GM12878 (cell line): Measurements from ENCODE around the gene SLC39A1. TPM values are rescaled to one million over a fixed set of nuclear protein-coding genes. Genes with fewer than 3 reads are reported as not detected.

ENCODE experiments used
- ATAC-seq: fragments of 200-7000 bp; cut with Tn5 transposase; 3 replicates; pipeline ENCODE4 v1.9.1; 2020; ENCODE audit warnings: mild to moderate bottlenecking, moderate library complexity
- BruUV-seq: library from RNA; stranded (reverse); fragments of 400-500 nt; replicated peaks from 2 replicates; lab custom pipeline; 2021; lab: Mats Ljungman, UMichigan
- CTCF ChIA-PET: fragments of 300-600 bp; sonication (Branson Sonifier 250); formaldehyde crosslinking; extraction: SDS; loops from one replicate; lab custom pipeline; 2021; ENCODE audit warnings: inconsistent platforms; lab: Yijun Ruan, JAX
- POLR2A ChIA-PET: fragments of 350-600 bp; formaldehyde crosslinking; extraction: SDS; loops from one replicate; lab custom pipeline; 2021; ENCODE audit warnings: inconsistent platforms; lab: Charles Lee
- RAD21 ChIA-PET: fragments of 300-600 bp; sonication (Branson Sonifier 250); formaldehyde crosslinking; loops from one replicate; lab custom pipeline; 2023; ENCODE audit warnings: antibody characterized with exemption; ENCODE audit not compliant: unreplicated experiment; lab: Charles Lee
- SMC1A ChIA-PET: fragments of 300-600 bp; sonication (Branson Sonifier 250); formaldehyde crosslinking; loops from one replicate; lab custom pipeline; 2023; ENCODE audit not compliant: unreplicated experiment, uncharacterized antibody; lab: Charles Lee
- DNase-seq: peaks from one replicate; pipeline ENCODE4 v3.0.0-alpha.2; 2011; ENCODE audit warnings: low read depth, low spot score
- FAIRE-seq: peaks from 3 replicates; lab custom pipeline; 2011; peaks lifted over from hg19 to GRCh38; lab: Jason Lieb, UNC
- H2AFZ ChIP-seq: 2 replicates; pipeline ENCODE4 v1.6.0; 2011; ENCODE audit warnings: low read depth, low read length, control low read depth; ENCODE audit not compliant: control insufficient read depth
- H3K27ac ChIP-seq: 2 replicates; pipeline ENCODE4 v1.5.1; 2011; ENCODE audit warnings: control low read depth; ENCODE audit not compliant: control insufficient read depth, insufficient read depth
- H3K27me3 ChIP-seq, 2 experiments: replicated peaks in 1 of 2; 2 replicates each; pipeline versions ENCODE4 v1.6.0 to v1.6.1; 2011; ENCODE audit warnings: low read length in 1 of 2; ENCODE audit not compliant: control insufficient read depth in 2 of 2, insufficient read depth in 2 of 2
- H3K36me3 ChIP-seq, 2 experiments: 2 replicates each; pipeline ENCODE4 v1.5.1; 2011; ENCODE audit warnings: low read length in 1 of 2; ENCODE audit not compliant: control insufficient read depth in 2 of 2, insufficient read depth in 2 of 2
- H3K4me1 ChIP-seq: 2 replicates; pipeline ENCODE4 v1.6.1; 2011; ENCODE audit warnings: mild to moderate bottlenecking, low read length, moderate library complexity, mixed read lengths; ENCODE audit not compliant: control insufficient read depth, insufficient read depth
- H3K4me2 ChIP-seq: 2 replicates; pipeline ENCODE4 v1.6.0; 2011; ENCODE audit warnings: control low read depth; ENCODE audit not compliant: control insufficient read depth, insufficient read depth
- H3K4me3 ChIP-seq: fragments of 200-600 bp; sonication (generic); 2 replicates; pipeline ENCODE4 v1.5.1; 2016
- H3K79me2 ChIP-seq: 2 replicates; pipeline ENCODE4 v1.6.0; 2011; ENCODE audit warnings: low read length; ENCODE audit not compliant: control insufficient read depth, insufficient read depth
- H3K9ac ChIP-seq: 2 replicates; pipeline ENCODE4 v1.8.0; 2011; ENCODE audit warnings: low read length, control low read depth, mixed read lengths; ENCODE audit not compliant: control insufficient read depth, insufficient read depth
- H3K9me3 ChIP-seq: replicated peaks from 3 replicates; pipeline ENCODE4 v1.5.1; 2011; ENCODE audit warnings: mild to moderate bottlenecking, low read length; ENCODE audit not compliant: control insufficient read depth, insufficient read depth
- H4K20me1 ChIP-seq: 2 replicates; pipeline ENCODE4 v1.6.0; 2011; ENCODE audit not compliant: control insufficient read depth, insufficient read depth
- BHLHE40 ChIP-seq, 2 experiments: fragments of 450-650 bp in 1 of 2; IDR thresholded peaks; 2 replicates each; pipeline ENCODE4 v1.6.1; 2011 to 2017; ENCODE audit warnings: low read depth in 2 of 2, borderline replicate concordance in 1 of 2, improper control_type of control experiment in 1 of 2, low read length in 1 of 2, mild to moderate bottlenecking in 1 of 2
- CBFB ChIP-seq: IDR thresholded peaks from 2 replicates; pipeline ENCODE4 v1.6.1; 2016; ENCODE audit warnings: antibody characterized with exemption, low read depth
- CUX1 ChIP-seq: IDR thresholded peaks from 2 replicates; pipeline ENCODE4 v1.6.1; 2012; ENCODE audit warnings: improper control_type of control experiment, low read depth, low read length; ENCODE audit not compliant: insufficient replicate concordance
- IKZF2 ChIP-seq, 2 experiments: fragments of 450-650 bp; IDR thresholded peaks; 2 replicates each; pipeline ENCODE4 v1.6.1; 2017; ENCODE audit warnings: mild to moderate bottlenecking in 2 of 2, moderate library complexity in 2 of 2
- RAD51 ChIP-seq: fragments of 450-650 bp; IDR thresholded peaks from 2 replicates; pipeline ENCODE4 v1.6.1; 2016; ENCODE audit warnings: moderate library complexity, mild to moderate bottlenecking, inconsistent platforms
- RELB ChIP-seq: fragments of 450-650 bp; IDR thresholded peaks from 2 replicates; pipeline ENCODE4 v1.6.1; 2017; ENCODE audit warnings: low read depth, mild to moderate bottlenecking, moderate library complexity
- USF1 ChIP-seq: IDR thresholded peaks from 2 replicates; pipeline ENCODE4 v1.6.1; 2011; ENCODE audit warnings: borderline replicate concordance, low read depth, mild to moderate bottlenecking, moderate library complexity, mixed read lengths, low read length; ENCODE audit not compliant: insufficient read depth; ENCODE audit errors: extremely low read length
- ZBTB11 ChIP-seq: fragments of 450-650 bp; formaldehyde crosslinking; IDR thresholded peaks from 2 replicates; pipeline ENCODE4 v1.5.0; 2022; ENCODE audit warnings: mild to moderate bottlenecking, missing genetic modification characterization
- WGBS: methylation state at CpG from one replicate; pipeline ENCODE4 v1.1.6; 2016; ENCODE audit warnings: low lambda C conversion rate; ENCODE audit not compliant: insufficient replicate concordance, insufficient coverage; ENCODE audit errors: missing lambda C conversion rate; 5-methylcytosine and 5-hydroxymethylcytosine counted together
- in situ Hi-C: fragments of 300-500 bp; cut with MboI; formaldehyde crosslinking; loops from 9 replicates; pipeline ENCODE4 v1.14.3; 2018; ENCODE audit warnings: mixed read lengths
- intact Hi-C: fragments of 100-400 bp; cut with micrococcal nuclease; formaldehyde crosslinking; loops from one replicate; pipeline ENCODE4 v1.14.2; 2022; ENCODE audit not compliant: unreplicated experiment
- polyA plus RNA-seq, 11 experiments: library from polyadenylated mRNA; depleted of rRNA in 4 of 11; unstranded in 6 of 11; stranded (reverse) in 5 of 11; fragments of >200 nt; fragmentation: Nextera tagmentation in 4 of 11; fragmentation: Illumina TruSeq in 1 of 11; extraction: Ambion mirVana in 4 of 11; extraction: Trizol in 1 of 11; gene quantifications; 1 replicate in 1 of 11; 2 replicates in 10 of 11; pipeline versions ENCODE4 v1.2.1 to v1.2.3, GENCODE V29; 2011 to 2016; ENCODE audit warnings: inconsistent platforms in 2 of 11, missing spikeins in 2 of 11, low read depth in 1 of 11
- total RNA-seq, 4 experiments: library from RNA; depleted of rRNA in 3 of 4; stranded (reverse); fragments of >200 nt in 3 of 4; fragmentation: Illumina TruSeq in 1 of 4; extraction: Trizol in 1 of 4; gene quantifications; 2 replicates each; pipeline versions ENCODE4 v1.2.1 to v1.2.3, GENCODE V29; 2013 to 2021

The SLC39A1 gene
- total and polyA plus RNA-seq, 10 of the 15 experiments (the other 5 are each of a cell fraction or from before 2014, with no cell fraction given), result 8.8 to 98.6 (median 72.4) TPM

- no peak for DNase-seq
- ChIA-PET CTCF (interaction anchor here (0.7 to 7.1 kb wide), 12 partner anchors 10 to 309 kb away, joined by 3 to 64 read pairs (median 3); partner anchors contain the start of genes DENND4B, GATAD2B, JTB and RAB13), POLR2A (interaction anchor here (0.5 to 10.0 kb wide), 13 partner anchors 8 to 327 kb away, joined by 3 to 132 read pairs (median 7); partner anchors contain the start of genes DENND4B, GATAD2B, INTS3 and JTB), SMC1A (interaction anchor here (1.1 to 7.7 kb wide), 9 partner anchors 10 to 166 kb away, joined by 3 to 82 read pairs (median 5); partner anchors contain the start of genes DENND4B, GATAD2B, JTB and RAB13), RAD21 (interaction anchor here (0.7 to 6.4 kb wide), 9 partner anchors 13 to 158 kb away, joined by 3 to 42 read pairs (median 8); partner anchors contain the start of genes DENND4B, GATAD2B, JTB and RAB13)
- H3K4me3 ChIP-seq, result peak overlapping the region; percentile 88
- H3K36me3 ChIP-seq, result peaks cover 9 to 15% of the 10 kb centered on the region in 2 experiments
- H4K20me1 ChIP-seq, result no peaks in the 10 kb centered on the region; the same call in 1 of the 2 replicates
- H3K4me2 ChIP-seq, result peak overlapping the region; percentile 98
- no peak for FAIRE-seq
- H3K9ac ChIP-seq, result peak overlapping the region; percentile 98
- BruUV-seq, result no TSS peak
- peaks cover 65% of the 10 kb centered on the region for H3K79me2 ChIP-seq
- no peak for ATAC-seq
- H3K27ac ChIP-seq, result peak overlapping the region; percentile 93
- in situ Hi-C loops, result no loop called here
- H2AFZ ChIP-seq, result peak overlapping the region; percentile 24; the same call in 1 of the 2 replicates
- intact Hi-C loops, result no loop called here
- 11% methylated on average over 16 of the region's 16 CpGs for WGBS
- H3K9me3 ChIP-seq, result no peaks in the 10 kb centered on the region
- peaks cover 11% of the 10 kb centered on the region for H3K4me1 ChIP-seq
- no peaks in the 10 kb centered on the region for H3K27me3 ChIP-seq
- TF ChIP-seq IKZF2 (IDR thresholded peaks at IDR 0.05), result peak in 1 of 2 experiments; percentile 22; a peak in 2 of 4 replicates
- no peak for TF ChIP-seq CBFB
- no peak for TF ChIP-seq ZBTB11
- TF ChIP-seq CUX1, result no peak
- TF ChIP-seq BHLHE40 (IDR thresholded peaks at IDR 0.05; ENCODE audit: borderline replicate concordance in 1 of 2, low read depth in 2 of 2, low read length in 1 of 2), result peak; percentile 97
- TF ChIP-seq USF1, result peak; percentile 76
- TF ChIP-seq RELB, result peak; percentile 56; the same call in 1 of the 2 replicates
- TF ChIP-seq RAD51, result peak; percentile 97
These were observed 978 bp downstream of the SLC39A1 start for GRCh38 chr1:153962088-153963029.
